Gastroesophageal sphincter (tissue), 4 donors: Measurements from ENCODE around the gene TRAM2. TPM values are rescaled to one million over a fixed set of nuclear protein-coding genes. Genes with fewer than 3 reads are reported as not detected.

Source experiments
- ATAC-seq: fragments of 150-250 bp; one replicate; pipeline ENCODE4 v1.9.1; 2016; ENCODE audit warnings: mild to moderate bottlenecking, moderate library complexity
- H3K27ac ChIP-seq, 4 donors: fragments of 200-600 bp; sonication (generic) in 3 of 4; 1 replicate in 3 of 4; 2 replicates in 1 of 4; pipeline ENCODE4 v1.5.1; 2016 to 2019
- H3K27me3 ChIP-seq: fragments of 200-600 bp; sonication (generic); one replicate; pipeline ENCODE4 v1.5.1; 2019
- H3K36me3 ChIP-seq, 2 donors: fragments of 200-600 bp; sonication (generic); one replicate each; pipeline ENCODE4 v1.5.1; 2019; ENCODE audit warnings: control low read depth in 1 of 2
- H3K4me1 ChIP-seq, 3 donors: fragments of 200-600 bp; sonication (generic); 1 replicate in 2 of 3; 2 replicates in 1 of 3; pipeline ENCODE4 v1.5.1; 2016 to 2019; ENCODE audit warnings: control low read depth in 2 of 3
- H3K4me3 ChIP-seq, 2 donors: fragments of 200-600 bp; sonication (generic); one replicate each; pipeline ENCODE4 v1.5.1; 2019; ENCODE audit warnings: mild to moderate bottlenecking in 1 of 2, moderate library complexity in 1 of 2
- H3K9me3 ChIP-seq, 3 donors: fragments of 200-600 bp; sonication (generic); one replicate each; pipeline ENCODE4 v1.5.1; 2017 to 2019; ENCODE audit warnings: control low read depth in 2 of 3
- CTCF ChIP-seq, 4 experiments: fragments of 200-600 bp in 2 of 4; fragments of 450-650 bp in 2 of 4; sonication (generic) in 1 of 4; IDR thresholded peaks; one replicate each; pipeline ENCODE4 v1.5.1; 2017 to 2019; ENCODE audit warnings: antibody characterized with exemption in 4 of 4, mild to moderate bottlenecking in 2 of 4, moderate library complexity in 2 of 4
- EP300 ChIP-seq: sonication (generic); formaldehyde crosslinking; IDR thresholded peaks from one replicate; pipeline ENCODE4 v1.6.1; 2017; ENCODE audit warnings: antibody characterized with exemption, mild to moderate bottlenecking
- POLR2A ChIP-seq, 2 donors: fragments of 450-650 bp; IDR thresholded peaks; one replicate each; pipeline ENCODE4 v1.6.1; 2017; ENCODE audit warnings: antibody characterized with exemption in 2 of 2, mild to moderate bottlenecking in 2 of 2, moderate library complexity in 1 of 2
- POLR2AphosphoS5 ChIP-seq: sonication (generic); formaldehyde crosslinking; IDR thresholded peaks from one replicate; pipeline ENCODE4 v1.6.1; 2017; ENCODE audit warnings: antibody characterized with exemption
- WGBS, 2 donors: methylation state at CpG; one replicate each; pipeline ENCODE4 v1.1.5; 2018; ENCODE audit warnings: low coverage in 1 of 2; 5-methylcytosine and 5-hydroxymethylcytosine counted together
- total RNA-seq, 4 donors: library from RNA; depleted of rRNA; stranded (reverse); fragments of >200 nt; gene quantifications; one replicate each; pipeline ENCODE4 v1.1.0, GENCODE V29; 2016

TRAM2 gene
- total RNA-seq, 4 donors from 2014 or later, result 16.7 to 34.2 (median 25.0) TPM

- no peak for TF ChIP-seq CTCF (IDR thresholded peaks at IDR 0.05)
- 8 to 21% methylated on average over 4 of the region's 4 CpGs for whole genome bisulfite sequencing, 2 donors
- Histone ChIP-seq H3K36me3 (no peaks in the 10 kb centered on the region), H3K9me3 (no peaks in the 10 kb centered on the region), H3K27ac (no peak overlapping the region), H3K27me3 (no peaks in the 10 kb centered on the region), H3K4me1 (no peaks in the 10 kb centered on the region), H3K4me3 (no peak overlapping the region)
- ATAC-seq, result no peak
Measured at GRCh38 chr6:52617087-52617486, 40.2 kb upstream of the TRAM2 start.

- no peaks in the 10 kb centered on the region for H3K9me3 ChIP-seq
- WGBS, 2 donors, result 78 to 87% methylated on average over 2 of the region's 2 CpGs
- H3K4me3 ChIP-seq, result no peak overlapping the region
- no peak overlapping the region for H3K27ac ChIP-seq
- no peaks in the 10 kb centered on the region for H3K27me3 ChIP-seq
- H3K36me3 ChIP-seq, result no peaks in the 10 kb centered on the region
- no peaks in the 10 kb centered on the region for H3K4me1 ChIP-seq
- no peak for TF ChIP-seq POLR2AphosphoS5
- TF ChIP-seq CTCF (IDR thresholded peaks at IDR 0.05), result no peak
- no peak for TF ChIP-seq EP300
- no peak for TF ChIP-seq POLR2A (IDR thresholded peaks at IDR 0.05)
- no peak for ATAC-seq
Measured at GRCh38 chr6:52616059-52616690, 39.3 kb upstream of the TRAM2 start.

GRCh38 chr6:52612336-52613054 is 35.6 kb upstream of the TRAM2 start:
- ATAC-seq, result no peak

GRCh38 chr6:52611833-52612232 is 35.0 kb upstream of the TRAM2 start:
- TF ChIP-seq POLR2AphosphoS5 (no peak), EP300 (no peak), CTCF (IDR thresholded peaks at IDR 0.05) (no peak), POLR2A (IDR thresholded peaks at IDR 0.05) (no peak)
- ATAC-seq, result no peak

More at GRCh38 chr6:52612336-52613054, 35.6 kb upstream of the TRAM2 start:
- H3K27me3 ChIP-seq, result no peaks in the 10 kb centered on the region
- H3K36me3 ChIP-seq, result no peaks in the 10 kb centered on the region
- H3K27ac ChIP-seq, result no peak overlapping the region
- no peak overlapping the region for H3K4me3 ChIP-seq
- no peak for TF ChIP-seq POLR2AphosphoS5
- TF ChIP-seq EP300, result no peak
- no peak for TF ChIP-seq CTCF (IDR thresholded peaks at IDR 0.05)
- no peak for TF ChIP-seq POLR2A (IDR thresholded peaks at IDR 0.05)
- H3K9me3 ChIP-seq, result no peaks in the 10 kb centered on the region
- 48 to 57% methylated on average over 4 to 6 of the region's 6 CpGs for WGBS, 2 donors
- no peaks in the 10 kb centered on the region for H3K4me1 ChIP-seq

More at GRCh38 chr6:52611833-52612232, 35.0 kb upstream of the TRAM2 start:
- H3K27ac ChIP-seq, result no peak overlapping the region
- no peak overlapping the region for H3K4me3 ChIP-seq
- peaks cover 0 to 4% (median 0%) of the 10 kb centered on the region in 3 donors for H3K4me1 ChIP-seq
- H3K9me3 ChIP-seq, result no peaks in the 10 kb centered on the region
- 83 to 100% methylated on average over 1 of the region's 1 CpG for WGBS, 2 donors
- H3K36me3 ChIP-seq, result no peaks in the 10 kb centered on the region
- H3K27me3 ChIP-seq, result no peaks in the 10 kb centered on the region
